NCI-H748 treated with DMSO at 0.1 percent for 48 hours (cell line): Measurements from ENCODE around the gene SMU1.

Experiments
- DNase-seq: peaks from one replicate; lab custom pipeline; 2025; lab: John Stamatoyannopoulos, UW

SMU1 gene

DNA sequence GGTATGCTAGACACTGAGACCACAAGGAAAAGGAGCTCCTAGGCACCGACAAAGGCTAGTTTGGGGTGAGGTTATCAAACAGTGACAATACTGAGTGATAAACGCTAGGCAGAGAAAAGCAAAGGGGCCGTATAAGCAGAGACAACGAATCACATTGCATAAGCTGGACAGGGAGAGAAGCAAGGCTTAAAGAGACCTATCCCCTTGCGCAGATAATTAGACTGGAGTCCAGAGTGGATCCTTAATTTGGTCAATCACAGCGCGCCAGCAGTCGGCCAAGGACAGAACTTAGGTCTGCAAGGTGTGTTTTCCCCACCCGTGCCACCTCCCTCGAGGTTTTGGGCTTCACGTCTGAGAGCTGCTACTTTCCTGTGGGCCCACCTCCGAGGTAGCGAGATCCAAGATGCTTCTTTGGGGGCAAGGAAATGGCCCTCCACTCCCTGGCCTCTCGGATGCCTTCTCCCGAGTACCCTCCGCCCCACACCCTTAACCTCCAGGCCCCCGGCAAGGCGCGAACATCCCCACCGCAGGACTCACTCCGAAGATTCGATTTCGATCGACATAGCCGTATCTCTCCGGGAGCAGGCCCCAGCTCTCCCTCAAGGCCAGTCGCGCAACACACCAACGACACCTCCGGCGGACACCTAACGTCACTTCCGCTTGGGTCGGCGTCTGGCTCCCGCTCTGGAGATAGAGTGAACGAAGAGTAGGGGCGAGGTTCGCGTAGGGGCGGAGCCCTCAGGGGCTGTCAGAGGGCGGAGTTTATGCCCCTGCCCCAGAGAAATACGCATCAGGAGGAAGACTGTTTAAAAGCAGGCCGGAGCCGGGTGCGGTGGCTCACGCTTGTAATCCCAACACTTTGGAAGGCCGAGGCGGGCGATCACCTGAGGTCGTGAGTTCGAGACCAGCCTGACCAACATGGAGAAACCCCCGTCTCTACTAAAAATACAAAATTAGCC lies at the start of gene SMU1:
Gene SMU1, minus strand, starts transcription at position 629 of the 959 bp plus-strand sequence. Its CDS starts 66 bp downstream, at position 563.
- peak; percentile 95 for DNase-seq

DNA sequence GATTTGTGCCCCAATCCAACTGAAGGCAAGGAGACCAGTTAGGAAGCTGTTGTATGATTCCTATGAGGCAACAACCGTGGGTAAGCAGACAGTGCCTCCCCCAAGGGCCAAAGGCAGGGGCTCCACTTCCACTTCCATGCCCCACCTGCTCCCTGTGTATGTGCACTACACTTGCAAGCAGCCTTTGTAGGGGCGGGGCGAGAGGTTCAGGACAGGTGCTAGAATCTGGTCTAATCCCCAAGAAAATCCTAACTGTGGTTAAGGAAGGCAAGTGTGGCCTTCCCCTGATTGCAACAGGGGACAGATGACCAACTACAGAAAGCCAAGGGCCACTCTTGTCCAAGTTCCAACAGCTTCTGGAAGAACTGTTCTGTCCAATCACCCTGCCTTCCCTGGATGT lies 49.0 kb upstream of the SMU1 start:
- no peak for DNase-seq

DNA sequence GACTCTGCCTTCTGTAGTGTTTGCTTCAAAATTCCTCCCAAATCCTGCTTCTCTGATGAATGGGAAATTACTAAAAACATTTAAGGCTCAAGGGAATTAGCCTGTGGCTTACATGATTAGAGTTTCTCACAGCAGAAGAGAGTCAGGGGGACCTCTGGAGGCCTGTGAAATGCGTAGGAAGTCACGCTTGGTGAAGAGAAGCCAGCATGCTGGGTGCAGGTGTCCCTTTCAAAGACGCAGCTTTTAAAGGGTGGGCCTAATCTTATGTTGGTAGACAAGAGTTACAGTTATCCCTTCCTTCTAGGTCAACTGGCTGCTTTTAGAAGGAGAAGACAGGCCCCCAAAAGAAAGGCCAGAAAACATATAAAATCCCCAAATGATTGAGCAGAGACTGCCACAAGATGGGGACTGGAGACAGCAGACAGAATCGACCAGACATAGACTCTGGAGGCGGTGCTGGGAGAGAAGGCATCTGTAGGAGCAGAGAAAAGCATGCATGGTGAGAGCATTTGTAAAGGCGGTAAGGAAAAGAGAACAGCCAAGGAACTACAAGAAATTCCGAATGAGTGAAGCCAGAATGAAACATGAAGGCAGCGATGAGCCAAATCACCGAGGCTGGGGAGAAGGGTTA lies 48.4 kb upstream of the SMU1 start:
- no peak for DNase-seq

DNA sequence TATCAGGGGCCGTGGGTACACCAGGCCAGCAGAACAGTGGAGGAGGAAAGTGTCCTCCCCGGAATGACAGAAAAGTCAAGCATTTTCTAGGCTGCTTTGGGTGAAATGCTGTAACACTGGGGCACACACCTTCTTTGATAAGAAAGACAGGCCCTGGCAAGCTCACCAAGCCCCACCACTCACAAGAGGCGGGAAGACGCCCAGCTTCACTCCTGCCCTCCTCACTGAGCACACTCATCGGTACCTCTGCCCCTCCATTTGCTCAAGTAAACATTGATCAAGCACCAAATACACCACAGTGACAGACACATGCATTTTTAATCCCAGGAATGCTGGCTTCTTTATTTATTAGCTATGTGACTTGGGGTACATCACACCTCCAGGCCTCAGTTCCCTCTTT lies 47.6 kb upstream of the SMU1 start:
- no peak for DNase-seq

DNA sequence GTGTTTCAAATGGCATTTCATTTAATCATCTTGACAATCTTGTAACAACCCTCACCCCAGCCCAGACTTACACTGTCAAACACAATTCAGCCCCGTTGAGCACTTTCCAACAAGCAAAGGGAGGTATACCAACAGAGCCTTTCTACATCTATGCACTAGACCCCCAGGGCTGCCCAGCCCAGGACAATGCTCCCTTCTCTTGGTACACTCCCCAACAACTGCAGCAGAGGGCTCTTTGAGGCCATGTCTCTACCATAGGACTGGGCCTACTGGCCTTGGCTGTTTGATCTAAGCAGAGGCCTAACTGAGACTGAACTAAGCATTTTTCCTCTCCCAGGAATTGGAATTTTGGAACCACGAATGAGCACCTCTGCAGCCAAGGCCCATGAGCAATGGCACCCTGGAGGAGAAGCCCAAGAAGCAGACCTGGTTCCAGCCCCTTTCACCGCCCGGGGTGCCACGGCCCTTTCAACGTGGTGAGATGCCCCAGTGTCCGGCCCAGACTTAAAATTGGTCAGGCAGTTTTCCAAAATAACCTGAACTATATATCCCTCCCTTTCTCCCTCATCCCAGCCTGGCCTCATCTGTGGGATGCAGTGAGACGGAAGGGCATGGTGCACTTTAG lies 47.0 kb upstream of the SMU1 start:
- no peak for DNase-seq

DNA sequence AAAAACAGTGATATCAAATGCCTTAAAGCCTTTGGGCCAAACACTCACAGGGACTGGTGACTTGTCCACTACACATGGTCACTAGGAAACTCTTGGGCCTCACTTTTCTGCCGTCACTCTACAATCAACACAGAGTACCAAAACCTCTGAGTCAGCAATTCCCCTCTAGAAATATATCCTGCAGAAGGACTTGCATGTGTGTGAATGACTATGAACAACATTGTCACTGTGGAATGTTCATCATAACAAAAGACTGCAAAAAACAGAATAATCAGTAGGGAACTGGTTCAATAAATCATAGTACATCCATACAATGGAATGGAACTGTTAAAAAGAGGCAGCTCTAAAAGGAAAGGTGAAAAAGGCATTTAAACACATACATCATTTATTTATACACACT lies 44.1 kb upstream of the SMU1 start:
- no peak for DNase-seq

DNA sequence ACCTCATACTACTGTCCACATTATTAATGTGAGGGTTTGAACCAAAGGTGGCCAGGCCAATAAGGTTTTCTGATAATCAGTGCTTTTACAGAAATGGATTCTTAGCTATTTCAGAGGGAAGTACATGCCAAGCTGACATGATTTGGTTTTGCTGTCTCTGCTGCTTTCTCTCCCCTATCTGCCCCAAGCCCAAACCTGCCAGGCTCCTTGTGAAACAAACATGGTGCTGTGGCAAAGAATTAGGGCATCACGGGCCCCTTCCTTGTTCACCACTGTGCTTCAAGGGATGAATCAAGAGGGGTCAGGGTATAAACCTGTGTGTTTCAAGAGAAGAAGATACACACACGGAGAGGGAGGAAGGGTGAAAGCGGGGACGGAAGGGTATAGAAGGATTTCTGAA lies 41.3 kb upstream of the SMU1 start:
- DNase-seq, result no peak

DNA sequence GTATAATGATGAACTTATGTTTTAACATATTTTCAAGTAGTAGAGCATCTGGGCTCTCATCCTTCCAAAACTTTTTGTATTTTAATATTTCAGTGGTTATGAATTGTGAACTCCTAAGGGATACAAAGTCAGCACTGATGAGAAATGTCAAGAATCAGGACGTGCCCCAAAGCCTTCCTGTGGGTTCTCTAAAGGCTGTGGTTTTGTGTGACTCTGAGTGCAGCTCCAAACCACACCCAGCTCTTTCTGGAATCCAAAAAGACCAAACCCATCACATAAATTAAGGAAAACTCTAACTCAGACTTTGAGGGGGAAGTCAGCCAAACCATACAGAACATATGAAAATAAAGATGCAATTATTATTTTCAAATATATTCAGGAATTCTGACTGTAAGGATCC lies 40.8 kb upstream of the SMU1 start:
- DNase-seq, result no peak

DNA sequence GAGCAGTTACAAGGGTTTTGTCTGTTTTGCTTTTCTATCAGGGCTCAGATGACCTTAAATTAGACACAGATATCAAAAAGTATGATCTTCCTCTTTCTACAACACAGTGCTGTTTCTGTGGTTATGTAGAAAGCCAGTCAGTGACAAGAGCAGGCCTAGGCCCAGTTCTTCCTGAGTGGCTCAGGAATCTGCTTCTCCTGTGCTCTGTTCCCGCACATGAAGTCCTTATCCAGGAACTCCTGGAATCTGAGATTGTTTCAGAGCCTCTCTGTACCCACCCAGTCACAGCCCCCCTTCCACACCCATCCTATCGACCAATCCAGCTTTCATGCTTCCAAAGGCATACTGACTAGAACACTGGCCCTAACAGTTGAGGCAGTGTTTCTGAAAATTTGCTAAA lies 40.4 kb upstream of the SMU1 start:
- DNase-seq, result no peak

DNA sequence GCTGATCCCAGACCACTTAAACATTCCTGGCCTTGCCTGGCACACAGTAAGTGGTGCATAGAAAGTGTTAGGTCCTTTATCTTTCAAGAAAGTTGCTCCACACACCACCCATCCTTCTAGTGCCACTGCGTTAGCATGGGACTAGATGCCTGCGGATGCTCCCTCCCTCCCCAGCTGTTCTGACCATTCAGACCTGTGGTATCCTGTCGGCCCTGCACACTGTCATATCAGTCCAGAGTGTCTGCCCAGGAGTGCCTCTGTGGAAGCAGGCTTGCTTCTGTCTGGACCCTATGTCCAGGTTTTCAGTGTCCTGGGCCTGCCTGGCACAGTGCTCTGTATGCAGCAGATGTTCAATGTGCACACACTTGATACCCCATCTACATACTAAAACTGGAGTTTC lies 38.3 kb upstream of the SMU1 start:
- DNase-seq, result no peak

DNA sequence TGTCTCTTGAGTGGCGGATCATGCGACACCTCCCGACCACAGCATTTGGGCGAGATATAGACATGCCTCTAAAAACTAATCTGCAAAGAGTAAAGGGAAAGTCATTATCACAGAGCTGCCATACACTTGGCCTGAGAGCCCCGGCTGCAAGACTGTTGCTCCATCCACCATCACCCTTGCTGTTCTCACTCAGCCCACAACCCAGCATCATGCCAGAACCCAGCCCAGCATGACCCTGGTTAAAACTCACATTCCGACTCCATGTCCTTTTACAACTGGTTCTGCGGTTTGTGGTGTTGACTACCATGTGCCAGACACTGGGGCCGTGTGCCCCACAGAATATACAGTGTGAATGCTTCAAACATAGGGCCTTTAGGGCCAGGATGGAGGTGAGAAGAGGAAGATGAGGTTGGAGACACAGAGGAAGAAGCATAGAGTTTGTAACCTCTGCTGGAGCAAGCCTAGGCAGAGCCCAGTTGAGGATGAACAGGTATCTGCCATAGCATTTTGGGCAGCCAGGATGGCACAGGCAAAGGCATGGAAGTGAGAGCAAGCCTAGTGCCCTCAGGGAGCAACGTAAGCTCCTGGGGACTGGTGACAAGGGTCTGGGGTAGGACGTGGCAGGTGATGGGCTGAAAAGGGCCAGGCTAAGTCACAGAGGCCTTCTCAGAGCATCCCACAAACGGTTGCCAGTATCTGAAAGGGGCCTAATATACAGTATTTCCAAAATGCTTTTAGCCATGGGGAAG lies 37.5 kb upstream of the SMU1 start:
- no peak for DNase-seq

DNA sequence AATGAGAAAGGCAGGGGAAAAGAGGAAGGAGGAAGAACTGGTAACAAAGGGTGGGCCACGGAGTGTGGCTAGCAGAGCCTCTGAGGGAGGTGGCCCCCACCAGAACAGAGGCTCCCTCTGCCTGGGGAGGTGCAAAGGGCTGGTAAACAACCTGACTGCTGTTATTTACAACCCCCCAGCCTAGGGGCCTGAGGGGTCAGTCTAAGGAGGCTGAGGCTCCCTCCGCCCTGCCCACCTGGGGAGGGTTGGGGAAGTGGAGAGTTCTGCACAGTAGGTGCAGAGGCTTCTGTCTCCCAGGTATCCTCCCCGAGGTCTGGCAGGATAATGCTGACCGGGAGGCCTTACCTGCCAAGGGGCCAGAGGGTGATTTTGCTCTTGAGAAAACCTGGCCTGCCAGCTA lies 35.6 kb upstream of the SMU1 start:
- DNase-seq, result no peak

DNA sequence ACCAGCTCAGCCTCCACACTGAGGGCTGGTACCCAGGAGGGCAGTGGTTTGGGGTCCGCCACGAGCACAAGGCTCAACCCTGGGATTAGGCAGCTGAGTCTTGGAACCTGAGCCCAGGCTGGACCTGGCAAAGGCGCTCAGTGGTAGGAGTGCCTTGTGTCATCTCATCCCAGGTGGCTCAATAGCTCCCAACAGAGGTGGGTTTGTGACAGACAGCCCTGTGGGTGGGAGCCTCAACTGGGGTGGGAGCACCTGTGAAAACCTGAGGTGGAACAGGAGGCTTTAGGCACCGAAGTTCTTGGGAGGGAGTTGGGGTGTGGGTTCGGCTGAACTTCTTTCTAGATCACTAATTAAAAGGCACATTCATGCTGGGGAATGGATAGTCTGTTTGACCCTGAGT lies 35.2 kb upstream of the SMU1 start:
- DNase-seq, result no peak

DNA sequence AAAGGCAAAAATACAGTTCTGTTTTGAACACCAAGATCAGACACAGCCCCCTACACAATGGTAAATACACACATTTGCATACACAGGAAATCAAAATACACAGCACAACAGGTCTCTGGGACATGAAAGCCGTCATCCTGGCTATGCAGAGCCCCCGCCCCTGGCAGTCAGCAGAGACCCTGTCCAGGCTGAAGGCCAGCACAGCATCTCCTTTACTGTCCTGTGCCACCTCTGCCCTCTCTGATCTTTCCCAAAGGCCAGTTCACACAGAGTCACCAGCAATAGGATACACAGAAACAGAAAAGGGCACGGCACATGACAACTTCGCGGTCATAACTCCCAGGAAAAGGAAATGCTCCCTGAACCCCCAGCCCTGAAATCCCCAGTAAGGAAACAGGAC lies 34.2 kb upstream of the SMU1 start:
- no peak for DNase-seq

DNA sequence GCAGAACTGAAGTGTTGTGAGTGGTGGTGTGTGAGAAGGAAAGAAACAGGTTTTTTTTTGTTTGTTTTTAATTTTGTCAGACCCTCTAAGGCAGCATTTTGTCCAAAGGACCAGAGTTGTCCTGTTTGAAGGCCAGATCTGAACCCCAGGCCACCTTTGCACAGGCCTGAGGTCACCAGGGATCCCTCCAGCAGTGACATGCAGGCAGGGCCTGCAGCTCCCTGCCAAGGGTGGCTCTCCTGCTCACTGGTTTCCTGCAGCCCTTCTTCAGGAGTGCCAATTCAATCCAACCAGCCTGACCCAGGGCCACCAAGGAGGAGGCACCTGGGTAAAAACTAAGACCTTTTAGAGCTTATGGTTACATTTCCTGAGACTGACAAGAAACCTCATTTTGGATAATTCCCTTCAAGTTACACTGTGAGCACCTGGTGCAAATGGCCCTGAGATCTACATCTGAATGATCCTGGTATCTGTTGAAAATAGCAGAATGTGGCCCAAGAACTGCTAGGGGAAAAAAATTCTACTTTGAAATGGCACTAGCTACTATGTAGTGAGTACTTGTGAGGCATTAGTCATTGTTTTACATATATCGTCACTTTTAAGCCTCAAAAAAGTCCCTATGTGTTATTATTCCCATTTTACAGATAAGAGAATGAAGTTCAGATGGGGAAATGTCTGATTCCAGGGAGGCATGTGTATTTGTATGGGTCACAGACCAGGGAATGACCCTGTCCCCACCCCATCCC lies 33.5 kb upstream of the SMU1 start:
- no peak for DNase-seq

DNA sequence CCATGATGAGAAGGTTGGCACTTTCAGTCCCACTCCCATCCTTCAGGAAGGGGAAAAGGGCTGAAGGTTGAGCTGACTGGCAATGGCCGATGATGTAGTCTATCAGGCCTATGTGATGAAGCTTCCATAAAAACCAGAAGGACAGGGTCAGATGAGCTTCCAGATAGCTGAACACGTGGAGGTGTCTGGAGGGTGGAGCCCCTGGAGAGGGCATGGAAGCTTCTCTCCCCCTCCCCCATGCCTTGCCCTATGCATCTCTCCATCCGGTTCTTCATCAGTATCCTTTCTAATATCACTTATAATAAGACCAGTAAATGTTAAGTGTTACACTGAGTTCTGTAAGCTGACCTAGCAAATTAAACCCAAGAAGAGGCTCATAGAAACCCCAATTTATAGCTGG lies 32.6 kb upstream of the SMU1 start:
- DNase-seq, result no peak

DNA sequence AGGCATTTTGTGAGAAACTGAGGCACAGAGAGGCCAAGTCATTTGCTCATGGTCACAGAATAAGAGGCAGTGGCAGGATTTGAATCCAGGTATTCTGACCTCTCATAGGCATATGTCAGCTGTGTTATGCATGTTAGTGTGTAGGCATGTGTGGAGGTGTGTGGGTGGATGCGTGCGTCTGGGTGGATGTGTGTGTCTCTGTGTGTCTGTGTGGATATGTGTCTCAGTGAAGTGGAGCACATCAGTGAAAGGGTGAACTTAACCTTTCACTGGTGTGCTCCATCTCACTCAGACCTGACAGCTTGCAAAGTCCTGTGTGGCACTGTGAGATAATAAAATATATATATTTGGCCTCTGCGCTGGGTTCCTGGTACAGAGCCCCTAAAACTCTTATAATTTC lies 32.0 kb upstream of the SMU1 start:
- DNase-seq, result no peak

DNA sequence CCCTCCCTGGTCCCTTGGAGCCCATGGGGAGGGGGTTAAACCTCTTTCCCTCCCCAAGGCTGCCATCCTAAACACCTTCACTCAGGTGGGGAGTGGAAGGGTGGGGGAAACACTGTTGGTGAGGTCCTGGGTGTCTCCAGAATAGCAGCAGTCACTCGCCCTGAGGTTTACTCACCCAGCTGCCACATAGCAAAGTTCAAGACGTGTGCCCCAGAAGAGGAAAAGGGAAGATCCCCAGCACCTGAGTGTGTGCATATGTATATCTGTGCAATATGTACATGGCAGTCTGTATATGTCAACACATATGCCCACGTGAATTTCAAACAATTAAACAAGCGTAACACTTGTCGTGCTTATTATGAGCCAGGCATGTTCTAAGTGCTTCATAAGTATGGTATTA lies 31.3 kb upstream of the SMU1 start:
- no peak for DNase-seq

DNA sequence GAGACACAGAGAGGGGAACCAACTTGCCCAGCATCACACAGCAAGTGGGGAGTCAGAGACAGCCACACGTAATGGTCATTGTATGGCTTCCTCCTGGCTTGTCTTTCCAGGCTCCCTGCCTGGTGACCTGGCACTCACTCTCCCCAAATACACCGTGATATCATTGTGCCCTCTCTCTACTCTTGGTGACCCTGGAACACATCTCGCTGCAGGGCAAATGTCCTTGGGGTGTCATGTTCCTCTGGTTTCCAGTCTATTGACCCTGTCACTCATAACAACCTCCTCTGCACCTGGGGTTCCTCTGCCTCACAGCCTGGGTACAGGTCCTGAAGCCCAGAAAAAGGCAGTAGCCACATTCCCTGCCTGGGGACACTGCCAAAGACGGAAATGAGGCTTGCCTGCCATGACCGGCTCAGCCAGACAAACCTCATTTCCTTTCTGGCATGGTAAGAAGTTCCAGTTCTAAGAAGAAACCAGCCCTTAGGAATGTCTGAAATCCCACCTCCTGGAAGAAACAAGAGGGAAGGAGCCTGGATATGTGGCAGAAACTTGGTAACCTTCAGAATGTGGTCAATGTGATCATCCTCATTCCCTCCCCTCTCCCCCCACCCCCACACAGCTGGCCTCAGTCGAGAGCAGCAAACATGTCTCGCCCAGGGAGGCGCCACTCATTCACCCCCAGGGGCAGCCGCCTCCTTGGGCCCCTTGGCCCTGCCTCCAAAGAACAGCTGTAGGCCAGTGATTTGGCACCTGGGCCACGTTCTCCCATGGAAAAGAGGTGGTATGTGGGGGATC lies 30.6 kb upstream of the SMU1 start:
- DNase-seq, result no peak

DNA sequence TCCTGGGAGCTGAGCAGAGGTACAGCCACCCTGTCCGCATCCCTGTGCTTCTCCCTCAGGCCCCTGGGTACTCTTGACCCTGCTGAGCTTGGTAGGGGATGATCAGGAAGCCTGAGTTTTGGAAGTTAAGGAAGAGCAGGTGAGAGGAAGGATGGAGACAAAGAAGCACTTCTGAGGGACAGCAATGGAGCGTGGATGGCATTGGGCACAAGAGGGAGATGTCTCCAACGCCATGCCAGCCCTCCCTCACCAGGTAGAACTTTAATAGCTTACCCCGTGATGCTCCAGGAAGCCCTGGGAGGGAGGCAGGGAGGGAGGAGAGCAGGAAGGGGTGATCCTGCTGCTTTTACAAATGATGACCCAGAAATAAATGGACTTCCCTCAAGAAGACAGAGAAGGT lies 29.9 kb upstream of the SMU1 start:
- no peak for DNase-seq

DNA sequence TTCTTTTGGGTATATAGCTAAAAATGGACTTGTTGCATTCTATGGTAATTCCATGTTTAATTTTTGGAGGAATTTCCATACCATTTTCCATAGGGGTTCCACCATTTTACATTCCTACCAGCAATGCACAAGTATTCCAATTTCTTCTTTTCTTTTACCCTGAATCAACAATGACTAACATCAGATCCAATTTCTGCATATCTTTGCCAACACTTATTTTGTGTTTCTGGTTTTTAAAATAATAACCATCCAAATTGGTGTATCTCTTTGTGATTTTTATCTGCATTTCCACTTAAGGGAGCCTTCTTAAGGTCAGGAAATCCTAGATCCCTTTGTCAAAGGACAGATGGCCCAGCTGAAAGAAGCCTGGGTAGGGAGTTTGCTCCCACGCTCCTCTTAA lies 29.5 kb upstream of the SMU1 start:
- DNase-seq, result no peak
